ENCODE measurements around the gene HCN1. TPM values are rescaled to one million over a fixed set of nuclear protein-coding genes. Genes with fewer than 3 reads are reported as not detected.
"Not testable (repeated sequence)": the region's sequence is repeated elsewhere in the genome, so short reads cannot be mapped to it uniquely, and the experiment has no call there.

Gene HCN1
- total RNA-seq, 1 donor from 2014 or later, result not detected

- H3K4me1 Mint-ChIP-seq (ENCODE audit: unreplicated experiment), result no peaks in the 10 kb centered on the region
- TF ChIP-seq, protein P1, sequence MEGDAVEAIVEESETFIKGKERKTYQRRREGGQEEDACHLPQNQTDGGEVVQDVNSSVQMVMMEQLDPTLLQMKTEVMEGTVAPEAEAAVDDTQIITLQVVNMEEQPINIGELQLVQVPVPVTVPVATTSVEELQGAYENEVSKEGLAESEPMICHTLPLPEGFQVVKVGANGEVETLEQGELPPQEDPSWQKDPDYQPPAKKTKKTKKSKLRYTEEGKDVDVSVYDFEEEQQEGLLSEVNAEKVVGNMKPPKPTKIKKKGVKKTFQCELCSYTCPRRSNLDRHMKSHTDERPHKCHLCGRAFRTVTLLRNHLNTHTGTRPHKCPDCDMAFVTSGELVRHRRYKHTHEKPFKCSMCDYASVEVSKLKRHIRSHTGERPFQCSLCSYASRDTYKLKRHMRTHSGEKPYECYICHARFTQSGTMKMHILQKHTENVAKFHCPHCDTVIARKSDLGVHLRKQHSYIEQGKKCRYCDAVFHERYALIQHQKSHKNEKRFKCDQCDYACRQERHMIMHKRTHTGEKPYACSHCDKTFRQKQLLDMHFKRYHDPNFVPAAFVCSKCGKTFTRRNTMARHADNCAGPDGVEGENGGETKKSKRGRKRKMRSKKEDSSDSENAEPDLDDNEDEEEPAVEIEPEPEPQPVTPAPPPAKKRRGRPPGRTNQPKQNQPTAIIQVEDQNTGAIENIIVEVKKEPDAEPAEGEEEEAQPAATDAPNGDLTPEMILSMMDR (IDR thresholded peaks at IDR 0.05; ENCODE audit: unreplicated experiment), result no peak
- no peak overlapping the region for H3K4me3 Mint-ChIP-seq (ENCODE audit: unreplicated experiment)
- H3K27me3 Mint-ChIP-seq (ENCODE audit: unreplicated experiment), result no peaks in the 10 kb centered on the region
- no peaks in the 10 kb centered on the region for H3K36me3 Mint-ChIP-seq (ENCODE audit: low read depth, unreplicated experiment)
- no peak for DNase-seq (ENCODE audit: low spot score)
- H3K27ac Mint-ChIP-seq (ENCODE audit: unreplicated experiment), result no peak overlapping the region
- H3K9me3 Mint-ChIP-seq (ENCODE audit: unreplicated experiment), result no peaks in the 10 kb centered on the region
Observed at GRCh38 chr5:45509371-45509770, 186.8 kb downstream of the HCN1 start.

DNA sequence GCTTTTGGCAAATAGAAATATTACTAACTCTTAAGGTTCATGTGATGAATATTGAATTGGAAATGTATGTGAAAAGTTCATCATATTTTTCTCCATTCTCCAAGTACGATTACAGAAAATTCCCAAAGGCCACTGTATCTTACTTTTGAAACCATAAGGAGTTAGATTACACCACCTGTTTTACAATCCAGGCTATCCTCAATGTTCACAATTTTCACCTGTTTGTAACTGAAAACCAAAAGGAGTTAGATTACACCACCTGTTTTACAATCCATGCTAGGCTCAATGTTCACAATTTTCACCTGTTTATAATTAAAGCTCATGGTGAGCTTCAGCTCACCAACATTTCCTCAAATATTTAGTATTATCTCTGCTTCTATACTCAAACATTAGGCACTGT lies 188.0 kb downstream of the HCN1 start:
- Mint-ChIP-seq H3K4me1 (ENCODE audit: unreplicated experiment) (no peaks in the 10 kb centered on the region), H3K9me3 (ENCODE audit: unreplicated experiment) (no peaks in the 10 kb centered on the region), H3K36me3 (ENCODE audit: low read depth, unreplicated experiment) (no peaks in the 10 kb centered on the region), H3K27me3 (ENCODE audit: unreplicated experiment) (no peaks in the 10 kb centered on the region), H3K27ac (ENCODE audit: unreplicated experiment) (peak overlapping the region; percentile 36), H3K4me3 (ENCODE audit: unreplicated experiment) (no peak overlapping the region)
- no peak for DNase-seq (ENCODE audit: low spot score)
- TF ChIP-seq, protein P1 (IDR thresholded peaks at IDR 0.05; ENCODE audit: unreplicated experiment), result no peak

DNA sequence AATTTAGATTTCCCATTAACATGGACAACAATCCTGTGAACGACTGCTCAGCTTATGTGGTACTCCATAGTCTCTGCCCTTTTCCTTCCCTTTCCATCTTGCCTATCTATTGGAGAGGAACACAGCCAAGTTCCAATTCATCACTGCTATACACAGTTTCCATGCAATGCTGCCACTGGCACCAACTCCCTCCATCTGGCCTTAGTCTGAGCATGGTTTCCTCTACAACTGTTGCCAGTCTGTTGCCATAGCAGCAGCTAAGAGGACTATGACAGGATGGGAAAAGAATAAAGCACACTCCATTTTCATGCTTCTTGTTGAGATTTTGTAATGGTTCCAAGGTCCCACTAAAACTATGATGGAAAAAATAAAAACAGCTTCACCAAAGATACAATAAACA lies 189.0 kb downstream of the HCN1 start:
- H3K27me3 Mint-ChIP-seq (ENCODE audit: unreplicated experiment), result no peaks in the 10 kb centered on the region
- TF ChIP-seq, protein P1 (IDR thresholded peaks at IDR 0.05; ENCODE audit: unreplicated experiment), result no peak
- H3K4me3 Mint-ChIP-seq (ENCODE audit: unreplicated experiment), result no peak overlapping the region
- no peaks in the 10 kb centered on the region for H3K36me3 Mint-ChIP-seq (ENCODE audit: low read depth, unreplicated experiment)
- no peaks in the 10 kb centered on the region for H3K9me3 Mint-ChIP-seq (ENCODE audit: unreplicated experiment)
- H3K27ac Mint-ChIP-seq (ENCODE audit: unreplicated experiment), result peak overlapping the region; percentile 6
- H3K4me1 Mint-ChIP-seq (ENCODE audit: unreplicated experiment), result no peaks in the 10 kb centered on the region
- DNase-seq (ENCODE audit: low spot score), result peak; percentile 8

GRCh38 chr5:45499006-45499405 lies 197.2 kb downstream of the HCN1 start:
- H3K9me3 Mint-ChIP-seq (ENCODE audit: unreplicated experiment); H3K4me1 Mint-ChIP-seq (ENCODE audit: unreplicated experiment); H3K36me3 Mint-ChIP-seq (ENCODE audit: low read depth, unreplicated experiment); H3K27ac Mint-ChIP-seq (ENCODE audit: unreplicated experiment); H3K27me3 Mint-ChIP-seq (ENCODE audit: unreplicated experiment); DNase-seq (ENCODE audit: low spot score); H3K4me3 Mint-ChIP-seq (ENCODE audit: unreplicated experiment): not testable (repeated sequence)

- Mint-ChIP-seq H3K9me3 (ENCODE audit: unreplicated experiment) (no peaks in the 10 kb centered on the region), H3K4me3 (ENCODE audit: unreplicated experiment) (no peak overlapping the region), H3K4me1 (ENCODE audit: unreplicated experiment) (peaks cover 3% of the 10 kb centered on the region), H3K27me3 (ENCODE audit: unreplicated experiment) (no peaks in the 10 kb centered on the region), H3K36me3 (ENCODE audit: low read depth, unreplicated experiment) (no peaks in the 10 kb centered on the region), H3K27ac (ENCODE audit: unreplicated experiment) (no peak overlapping the region)
- TF ChIP-seq, protein P1 (IDR thresholded peaks at IDR 0.05; ENCODE audit: unreplicated experiment), result no peak
- no peak for DNase-seq (ENCODE audit: low spot score)
Observed at GRCh38 chr5:45491368-45491767, 204.8 kb downstream of the HCN1 start.

DNA sequence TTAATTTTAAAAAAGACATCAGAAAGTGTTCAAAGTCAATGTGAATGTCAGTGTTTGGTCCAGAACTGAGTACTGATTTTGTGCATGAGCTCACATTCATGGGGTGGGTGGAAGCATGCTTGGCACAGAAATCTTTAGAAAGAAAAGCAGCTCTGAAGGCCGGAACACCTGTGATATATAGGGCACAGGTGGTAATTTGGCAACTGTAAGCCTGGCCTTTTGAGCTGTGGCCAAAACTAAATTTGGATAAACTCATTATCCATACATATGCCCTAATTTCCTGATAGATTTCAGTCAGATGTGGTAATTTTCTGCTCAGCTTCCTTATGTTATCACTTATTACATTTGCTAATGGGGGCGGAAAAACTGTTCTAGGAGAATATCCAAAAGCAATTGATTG lies 211.4 kb downstream of the HCN1 start:
- Mint-ChIP-seq H3K27ac (ENCODE audit: unreplicated experiment) (no peak overlapping the region), H3K4me3 (ENCODE audit: unreplicated experiment) (no peak overlapping the region), H3K27me3 (ENCODE audit: unreplicated experiment) (no peaks in the 10 kb centered on the region), H3K4me1 (ENCODE audit: unreplicated experiment) (peaks cover 12% of the 10 kb centered on the region), H3K9me3 (ENCODE audit: unreplicated experiment) (no peaks in the 10 kb centered on the region), H3K36me3 (ENCODE audit: low read depth, unreplicated experiment) (no peaks in the 10 kb centered on the region)
- TF ChIP-seq, protein P1 (IDR thresholded peaks at IDR 0.05; ENCODE audit: unreplicated experiment), result no peak
- no peak for DNase-seq (ENCODE audit: low spot score)

Measured in endothelial cell (in vitro differentiated cells).